ENCODE results near the gene RALY. TPM values are rescaled to one million over a fixed set of nuclear protein-coding genes. Genes with fewer than 3 reads are reported as not detected.

The RALY gene
- total and polyA plus RNA-seq, 10 of the 15 experiments (the other 5 are each of a cell fraction or from before 2014, with no cell fraction given): 1.2 to 246 (median 137) TPM

DNA sequence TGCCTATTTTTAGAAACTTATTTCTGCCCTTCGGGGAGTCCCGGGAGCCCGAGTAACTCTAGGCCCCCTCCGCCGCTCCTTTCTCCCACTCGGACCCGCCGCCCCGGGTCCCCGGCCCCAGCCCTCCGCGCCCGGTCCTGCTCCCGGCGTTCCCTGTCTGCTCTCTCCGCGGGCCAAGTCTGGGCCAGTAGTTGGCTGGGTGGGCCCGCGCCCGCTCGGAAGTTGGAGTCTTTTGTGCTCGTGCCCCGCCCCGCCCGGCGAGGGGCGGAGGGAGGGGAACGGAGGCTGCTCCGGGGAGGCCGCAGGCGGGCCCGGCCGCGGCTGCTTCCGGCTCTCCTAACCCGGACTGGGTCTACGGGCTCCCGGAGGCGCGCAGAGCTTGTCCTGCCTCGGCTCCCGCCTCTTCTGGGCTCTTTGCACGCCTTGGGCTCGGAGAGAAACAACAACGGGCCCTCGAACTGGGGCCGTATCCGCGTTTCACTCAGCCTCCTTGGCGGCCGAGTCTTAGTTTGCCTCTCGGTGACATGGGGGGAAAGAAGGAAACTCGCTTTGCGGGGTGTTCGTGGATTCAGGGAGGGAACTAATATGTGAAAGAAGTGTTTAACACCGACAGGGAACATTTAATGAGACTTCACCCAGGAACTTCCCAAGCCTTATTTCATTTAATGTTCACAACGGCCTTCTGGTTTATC lies 657 bp downstream of the RALY start (continued):
- TF ChIP-seq NR2C1 (IDR thresholded peaks at IDR 0.05) (no peak), NFYB (IDR thresholded peaks at IDR 0.05; ENCODE audit: insufficient read depth, low read depth, low read length) (no peak), BHLHE40 (IDR thresholded peaks at IDR 0.05; ENCODE audit: borderline replicate concordance in 1 of 2, low read depth in 2 of 2, low read length in 1 of 2) (peak; percentile 42 to 69; a peak in 3 of 4 replicates), PML (IDR thresholded peaks at IDR 0.05; ENCODE audit: low read length) (no peak), GABPA (IDR thresholded peaks at IDR 0.05; ENCODE audit: low read depth) (peak; percentile 30; the same call in 1 of the 2 replicates), CHD2 (IDR thresholded peaks at IDR 0.05; ENCODE audit: borderline replicate concordance, low read depth, low read length) (no peak), SREBF2 (IDR thresholded peaks at IDR 0.05; ENCODE audit: low read length) (no peak), FOS (IDR thresholded peaks at IDR 0.05; ENCODE audit: borderline replicate concordance, extremely low read depth, insufficient read length) (no peak), SMAD1 (IDR thresholded peaks at IDR 0.05; ENCODE audit: low read depth, partially characterized antibody) (no peak), NBN (IDR thresholded peaks at IDR 0.05) (0 out of 2 replicates have a peak, but pooled peaks have one; percentile 45), POU2F2 (IDR thresholded peaks at IDR 0.05; ENCODE audit: borderline replicate concordance, low read depth, low read length) (0 out of 3 replicates have a peak, but pooled peaks have one; percentile 10), NRF1 (conservative IDR thresholded peaks at IDR 0.05; ENCODE audit: low read depth, low read length) (0 out of 2 replicates have a peak, but pooled peaks have one; percentile 11), MTA3 (IDR thresholded peaks at IDR 0.05; ENCODE audit: borderline replicate concordance, low read length) (no peak)
- TF ChIP-seq, protein P1, sequence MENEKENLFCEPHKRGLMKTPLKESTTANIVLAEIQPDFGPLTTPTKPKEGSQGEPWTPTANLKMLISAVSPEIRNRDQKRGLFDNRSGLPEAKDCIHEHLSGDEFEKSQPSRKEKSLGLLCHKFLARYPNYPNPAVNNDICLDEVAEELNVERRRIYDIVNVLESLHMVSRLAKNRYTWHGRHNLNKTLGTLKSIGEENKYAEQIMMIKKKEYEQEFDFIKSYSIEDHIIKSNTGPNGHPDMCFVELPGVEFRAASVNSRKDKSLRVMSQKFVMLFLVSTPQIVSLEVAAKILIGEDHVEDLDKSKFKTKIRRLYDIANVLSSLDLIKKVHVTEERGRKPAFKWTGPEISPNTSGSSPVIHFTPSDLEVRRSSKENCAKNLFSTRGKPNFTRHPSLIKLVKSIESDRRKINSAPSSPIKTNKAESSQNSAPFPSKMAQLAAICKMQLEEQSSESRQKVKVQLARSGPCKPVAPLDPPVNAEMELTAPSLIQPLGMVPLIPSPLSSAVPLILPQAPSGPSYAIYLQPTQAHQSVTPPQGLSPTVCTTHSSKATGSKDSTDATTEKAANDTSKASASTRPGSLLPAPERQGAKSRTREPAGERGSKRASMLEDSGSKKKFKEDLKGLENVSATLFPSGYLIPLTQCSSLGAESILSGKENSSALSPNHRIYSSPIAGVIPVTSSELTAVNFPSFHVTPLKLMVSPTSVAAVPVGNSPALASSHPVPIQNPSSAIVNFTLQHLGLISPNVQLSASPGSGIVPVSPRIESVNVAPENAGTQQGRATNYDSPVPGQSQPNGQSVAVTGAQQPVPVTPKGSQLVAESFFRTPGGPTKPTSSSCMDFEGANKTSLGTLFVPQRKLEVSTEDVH (IDR thresholded peaks at IDR 0.05; ENCODE audit: low read depth, partially characterized antibody): no peak
- TF ChIP-seq, protein P2, sequence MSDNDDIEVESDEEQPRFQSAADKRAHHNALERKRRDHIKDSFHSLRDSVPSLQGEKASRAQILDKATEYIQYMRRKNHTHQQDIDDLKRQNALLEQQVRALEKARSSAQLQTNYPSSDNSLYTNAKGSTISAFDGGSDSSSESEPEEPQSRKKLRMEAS (IDR thresholded peaks at IDR 0.05; ENCODE audit: low read depth, low read length): peak; percentile 24; the same call in 1 of the 2 replicates
- TF ChIP-seq, protein P3, sequence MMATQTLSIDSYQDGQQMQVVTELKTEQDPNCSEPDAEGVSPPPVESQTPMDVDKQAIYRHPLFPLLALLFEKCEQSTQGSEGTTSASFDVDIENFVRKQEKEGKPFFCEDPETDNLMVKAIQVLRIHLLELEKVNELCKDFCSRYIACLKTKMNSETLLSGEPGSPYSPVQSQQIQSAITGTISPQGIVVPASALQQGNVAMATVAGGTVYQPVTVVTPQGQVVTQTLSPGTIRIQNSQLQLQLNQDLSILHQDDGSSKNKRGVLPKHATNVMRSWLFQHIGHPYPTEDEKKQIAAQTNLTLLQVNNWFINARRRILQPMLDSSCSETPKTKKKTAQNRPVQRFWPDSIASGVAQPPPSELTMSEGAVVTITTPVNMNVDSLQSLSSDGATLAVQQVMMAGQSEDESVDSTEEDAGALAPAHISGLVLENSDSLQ (IDR thresholded peaks at IDR 0.05): no peak
- TF ChIP-seq, protein P4, sequence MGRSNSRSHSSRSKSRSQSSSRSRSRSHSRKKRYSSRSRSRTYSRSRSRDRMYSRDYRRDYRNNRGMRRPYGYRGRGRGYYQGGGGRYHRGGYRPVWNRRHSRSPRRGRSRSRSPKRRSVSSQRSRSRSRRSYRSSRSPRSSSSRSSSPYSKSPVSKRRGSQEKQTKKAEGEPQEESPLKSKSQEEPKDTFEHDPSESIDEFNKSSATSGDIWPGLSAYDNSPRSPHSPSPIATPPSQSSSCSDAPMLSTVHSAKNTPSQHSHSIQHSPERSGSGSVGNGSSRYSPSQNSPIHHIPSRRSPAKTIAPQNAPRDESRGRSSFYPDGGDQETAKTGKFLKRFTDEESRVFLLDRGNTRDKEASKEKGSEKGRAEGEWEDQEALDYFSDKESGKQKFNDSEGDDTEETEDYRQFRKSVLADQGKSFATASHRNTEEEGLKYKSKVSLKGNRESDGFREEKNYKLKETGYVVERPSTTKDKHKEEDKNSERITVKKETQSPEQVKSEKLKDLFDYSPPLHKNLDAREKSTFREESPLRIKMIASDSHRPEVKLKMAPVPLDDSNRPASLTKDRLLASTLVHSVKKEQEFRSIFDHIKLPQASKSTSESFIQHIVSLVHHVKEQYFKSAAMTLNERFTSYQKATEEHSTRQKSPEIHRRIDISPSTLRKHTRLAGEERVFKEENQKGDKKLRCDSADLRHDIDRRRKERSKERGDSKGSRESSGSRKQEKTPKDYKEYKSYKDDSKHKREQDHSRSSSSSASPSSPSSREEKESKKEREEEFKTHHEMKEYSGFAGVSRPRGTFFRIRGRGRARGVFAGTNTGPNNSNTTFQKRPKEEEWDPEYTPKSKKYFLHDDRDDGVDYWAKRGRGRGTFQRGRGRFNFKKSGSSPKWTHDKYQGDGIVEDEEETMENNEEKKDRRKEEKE (IDR thresholded peaks at IDR 0.05): no peak
- TF ChIP-seq, protein P5, sequence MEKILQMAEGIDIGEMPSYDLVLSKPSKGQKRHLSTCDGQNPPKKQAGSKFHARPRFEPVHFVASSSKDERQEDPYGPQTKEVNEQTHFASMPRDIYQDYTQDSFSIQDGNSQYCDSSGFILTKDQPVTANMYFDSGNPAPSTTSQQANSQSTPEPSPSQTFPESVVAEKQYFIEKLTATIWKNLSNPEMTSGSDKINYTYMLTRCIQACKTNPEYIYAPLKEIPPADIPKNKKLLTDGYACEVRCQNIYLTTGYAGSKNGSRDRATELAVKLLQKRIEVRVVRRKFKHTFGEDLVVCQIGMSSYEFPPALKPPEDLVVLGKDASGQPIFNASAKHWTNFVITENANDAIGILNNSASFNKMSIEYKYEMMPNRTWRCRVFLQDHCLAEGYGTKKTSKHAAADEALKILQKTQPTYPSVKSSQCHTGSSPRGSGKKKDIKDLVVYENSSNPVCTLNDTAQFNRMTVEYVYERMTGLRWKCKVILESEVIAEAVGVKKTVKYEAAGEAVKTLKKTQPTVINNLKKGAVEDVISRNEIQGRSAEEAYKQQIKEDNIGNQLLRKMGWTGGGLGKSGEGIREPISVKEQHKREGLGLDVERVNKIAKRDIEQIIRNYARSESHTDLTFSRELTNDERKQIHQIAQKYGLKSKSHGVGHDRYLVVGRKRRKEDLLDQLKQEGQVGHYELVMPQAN (conservative IDR thresholded peaks at IDR 0.05): no peak
- TF ChIP-seq, protein P6, sequence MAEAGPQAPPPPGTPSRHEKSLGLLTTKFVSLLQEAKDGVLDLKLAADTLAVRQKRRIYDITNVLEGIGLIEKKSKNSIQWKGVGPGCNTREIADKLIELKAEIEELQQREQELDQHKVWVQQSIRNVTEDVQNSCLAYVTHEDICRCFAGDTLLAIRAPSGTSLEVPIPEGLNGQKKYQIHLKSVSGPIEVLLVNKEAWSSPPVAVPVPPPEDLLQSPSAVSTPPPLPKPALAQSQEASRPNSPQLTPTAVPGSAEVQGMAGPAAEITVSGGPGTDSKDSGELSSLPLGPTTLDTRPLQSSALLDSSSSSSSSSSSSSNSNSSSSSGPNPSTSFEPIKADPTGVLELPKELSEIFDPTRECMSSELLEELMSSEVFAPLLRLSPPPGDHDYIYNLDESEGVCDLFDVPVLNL (IDR thresholded peaks at IDR 0.05; ENCODE audit: low read depth, low read length): no peak

All from GM12878 (cell line).